CD4-positive, alpha-beta T cell treated with Interleukin-17A for 4 hours (primary cell): ENCODE data around the gene ZNF593OS.
A peak's percentile ranks its signal among the peaks of the same experiment; 100 is the strongest.

Source experiments
- DNase-seq: peaks from one replicate; pipeline ENCODE4 v3.0.0-alpha.2; 2020; ENCODE audit warnings: mixed read lengths

ZNF593OS gene

GRCh38 chr1:26182383-26182696 is 10.7 kb upstream of the ZNF593OS start:
- no peak for DNase-seq

DNA sequence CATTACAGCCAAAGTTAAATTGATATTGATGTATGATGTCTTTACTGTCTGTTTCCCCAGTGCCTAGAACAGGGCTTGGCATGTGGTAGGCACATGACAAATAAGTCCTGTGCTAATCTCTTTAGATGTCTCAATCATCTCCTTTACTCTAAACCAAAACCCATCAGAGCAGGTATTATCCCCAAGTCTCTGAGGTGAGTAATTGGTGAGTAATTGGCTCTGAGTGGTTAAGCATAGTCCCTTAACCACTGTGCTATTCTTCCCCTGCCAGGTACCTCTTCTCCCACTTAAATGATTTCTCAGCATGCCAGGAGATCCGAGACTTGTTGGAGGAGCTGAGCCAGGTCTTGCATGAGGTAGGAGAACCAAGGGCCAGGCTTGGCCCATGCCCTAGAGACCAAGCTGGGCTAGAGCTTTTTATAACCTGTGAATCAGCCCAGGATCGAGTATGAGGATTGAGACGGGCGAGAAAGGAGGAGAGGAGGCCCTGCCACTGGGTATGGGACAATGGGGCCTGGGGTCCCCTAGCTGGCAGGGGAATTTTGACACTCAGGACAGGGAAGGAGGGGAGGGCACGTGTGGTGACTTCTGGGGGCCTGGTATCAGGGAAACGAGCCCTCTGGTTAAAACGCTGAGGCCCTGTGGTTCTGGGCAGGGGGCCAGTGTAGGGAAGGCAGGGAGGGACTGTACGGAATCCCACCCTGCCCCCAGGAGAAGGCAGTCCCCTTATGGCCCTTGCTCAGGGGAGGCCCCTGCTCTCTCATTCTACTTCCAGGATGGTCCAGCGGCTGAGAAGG is 10.2 kb upstream of the ZNF593OS start:
- DNase-seq = no peak

DNA sequence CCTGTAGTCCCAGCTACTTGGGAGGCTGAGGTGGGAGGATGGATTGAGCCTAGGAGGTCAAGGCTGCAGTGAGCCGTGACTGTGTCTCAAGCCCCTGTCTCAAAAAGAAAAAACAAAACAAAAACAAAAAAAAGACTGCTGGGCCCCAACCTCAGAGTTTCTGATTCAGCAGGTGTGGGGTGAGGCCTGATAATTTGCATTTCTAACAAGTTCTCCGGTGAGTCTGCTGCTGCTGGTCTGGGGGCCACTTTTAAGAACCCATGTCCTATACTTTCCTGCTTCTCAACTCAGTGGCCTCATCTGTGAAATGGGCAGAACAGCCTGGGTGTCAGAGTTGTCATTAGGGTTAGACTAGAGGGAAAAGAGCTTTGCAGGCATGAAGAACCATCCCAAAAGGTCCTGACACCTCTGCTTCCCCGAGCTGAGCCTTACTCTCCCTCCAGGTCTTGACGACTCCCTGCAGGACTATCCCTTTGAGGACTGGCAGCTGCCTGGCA is 8.4 kb upstream of the ZNF593OS start:
- DNase-seq = no peak

DNA sequence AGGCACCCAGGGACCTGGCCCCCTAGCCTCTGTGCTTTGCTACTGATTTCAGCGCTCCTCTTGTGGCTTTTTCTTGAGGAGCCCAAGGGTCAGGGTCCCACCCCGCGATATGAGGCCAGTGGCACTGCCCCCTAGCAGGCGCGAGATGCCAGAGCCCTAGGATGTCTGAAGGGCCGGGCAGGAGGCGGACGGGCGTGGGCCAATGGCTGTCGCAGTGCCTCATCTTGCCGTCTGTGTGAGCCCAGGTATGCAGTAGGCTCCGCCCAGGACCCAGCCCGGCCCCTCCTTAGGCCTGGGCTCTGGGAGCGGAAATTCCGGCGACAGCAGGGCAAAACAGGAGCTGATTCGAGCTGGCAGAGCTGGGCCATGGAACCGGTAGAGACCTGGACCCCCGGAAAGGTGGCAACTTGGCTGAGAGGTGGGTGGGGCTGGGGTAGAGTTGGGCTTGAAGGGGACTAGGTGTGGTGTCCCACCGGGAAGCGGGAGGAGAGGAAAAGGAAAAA is 5.6 kb upstream of the ZNF593OS start, which contains the start of gene CNKSR1:
Gene CNKSR1, plus strand, starts transcription at position 310 of the 503 bp plus-strand sequence. Its CDS starts 57 bp downstream, at position 367.
- DNase-seq = peak; percentile 47

- DNase-seq = no peak
Measured at GRCh38 chr1:26175346-26175745, 3.7 kb upstream of the ZNF593OS start.

- DNase-seq = no peak
Measured at GRCh38 chr1:26170472-26170821, 1.2 kb downstream of the ZNF593OS start.

GRCh38 chr1:26169669-26170471 is 1.8 kb downstream of the ZNF593OS start, which contains the start of gene ZNF593:
TSS of gene ZNF593 (plus strand) at chr1:26169908. CDS start at chr1:26169984, 76 bp downstream.
- peak; percentile 88 for DNase-seq

DNA sequence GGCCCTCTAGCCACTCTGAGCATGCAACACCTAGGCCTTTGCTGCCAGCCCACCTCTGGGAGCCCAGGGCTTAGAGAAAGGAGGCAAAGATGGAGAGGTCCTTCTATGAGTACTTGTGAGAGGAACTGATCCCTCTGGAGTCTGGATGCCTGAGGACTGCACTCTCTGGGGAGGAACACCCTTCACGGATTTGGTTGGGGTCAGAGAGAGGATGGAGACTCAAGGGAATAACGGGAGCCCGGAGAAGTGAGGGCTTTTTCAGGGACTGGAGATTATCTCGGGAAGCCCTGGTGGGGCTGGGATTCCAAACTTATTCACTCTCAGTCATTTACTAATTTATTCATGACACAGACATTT is 2.5 kb downstream of the ZNF593OS start:
- DNase-seq = no peak

DNA sequence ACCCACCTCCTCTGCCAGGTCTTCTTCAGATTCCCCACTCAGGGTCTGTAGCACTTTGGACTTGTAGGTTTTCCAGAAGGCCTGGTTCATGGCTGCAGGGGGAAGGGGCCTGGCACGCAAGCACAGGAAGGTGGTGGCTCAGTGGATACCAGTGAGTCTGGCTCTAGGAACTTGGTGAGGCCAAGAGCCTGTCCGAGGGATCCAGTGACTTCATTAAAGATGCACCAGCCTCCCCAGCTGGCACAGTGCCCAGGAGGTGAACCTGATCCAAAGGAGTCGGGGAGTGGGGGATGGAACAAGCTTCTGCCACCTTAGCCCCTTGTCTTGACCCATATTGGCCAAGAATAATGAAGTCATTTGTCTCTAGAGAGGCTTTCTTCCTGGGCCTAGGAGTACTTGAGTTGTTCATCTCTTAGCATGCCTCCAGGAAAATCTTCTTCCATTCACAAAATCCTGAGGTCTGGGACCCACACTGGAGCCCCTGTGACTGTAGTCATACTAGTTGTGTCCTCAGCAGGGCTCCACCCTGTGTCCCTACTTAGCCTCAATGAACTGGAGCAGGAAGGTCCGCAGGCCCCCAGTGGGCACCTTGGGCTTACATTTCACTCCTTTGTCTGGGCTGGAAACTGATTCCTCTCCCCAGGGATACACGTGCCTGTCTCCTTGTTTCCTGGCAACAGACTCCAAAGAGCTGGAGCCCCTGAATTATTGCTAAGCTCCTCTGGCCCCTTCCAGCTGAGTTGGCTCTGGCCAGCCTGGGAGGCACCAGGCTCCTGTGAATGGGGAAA is 3.0 kb downstream of the ZNF593OS start, which contains the start of gene C1orf232:
Gene C1orf232, minus strand, starts transcription at position 554 of the 788 bp plus-strand sequence. Its CDS starts 464 bp downstream, at position 90.
- no peak for DNase-seq

DNA sequence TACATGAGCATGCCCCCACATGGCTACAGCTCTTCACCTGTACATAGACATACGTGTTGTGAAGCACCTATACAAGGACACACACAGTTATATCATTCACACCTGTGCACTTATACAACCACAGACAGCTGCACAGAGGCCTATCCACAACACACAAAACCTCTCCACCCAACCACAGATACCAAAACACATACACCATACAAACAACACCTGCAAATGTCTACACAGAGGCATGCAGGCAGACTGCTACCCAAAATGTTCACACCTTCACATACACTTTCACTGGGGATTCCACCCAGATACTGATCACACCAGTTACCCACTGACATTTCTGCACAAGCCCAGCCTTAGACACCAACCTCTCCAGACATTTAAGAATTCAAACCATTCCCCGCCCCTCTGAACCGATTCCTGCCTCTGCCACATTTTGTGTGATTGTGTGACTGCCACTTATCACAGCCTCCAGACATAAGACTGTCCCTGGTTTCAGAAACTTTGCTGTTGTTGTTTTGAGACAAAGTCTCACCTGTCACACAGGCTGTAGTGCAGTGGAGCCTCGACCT is 4.8 kb downstream of the ZNF593OS start:
- no peak for DNase-seq

DNA sequence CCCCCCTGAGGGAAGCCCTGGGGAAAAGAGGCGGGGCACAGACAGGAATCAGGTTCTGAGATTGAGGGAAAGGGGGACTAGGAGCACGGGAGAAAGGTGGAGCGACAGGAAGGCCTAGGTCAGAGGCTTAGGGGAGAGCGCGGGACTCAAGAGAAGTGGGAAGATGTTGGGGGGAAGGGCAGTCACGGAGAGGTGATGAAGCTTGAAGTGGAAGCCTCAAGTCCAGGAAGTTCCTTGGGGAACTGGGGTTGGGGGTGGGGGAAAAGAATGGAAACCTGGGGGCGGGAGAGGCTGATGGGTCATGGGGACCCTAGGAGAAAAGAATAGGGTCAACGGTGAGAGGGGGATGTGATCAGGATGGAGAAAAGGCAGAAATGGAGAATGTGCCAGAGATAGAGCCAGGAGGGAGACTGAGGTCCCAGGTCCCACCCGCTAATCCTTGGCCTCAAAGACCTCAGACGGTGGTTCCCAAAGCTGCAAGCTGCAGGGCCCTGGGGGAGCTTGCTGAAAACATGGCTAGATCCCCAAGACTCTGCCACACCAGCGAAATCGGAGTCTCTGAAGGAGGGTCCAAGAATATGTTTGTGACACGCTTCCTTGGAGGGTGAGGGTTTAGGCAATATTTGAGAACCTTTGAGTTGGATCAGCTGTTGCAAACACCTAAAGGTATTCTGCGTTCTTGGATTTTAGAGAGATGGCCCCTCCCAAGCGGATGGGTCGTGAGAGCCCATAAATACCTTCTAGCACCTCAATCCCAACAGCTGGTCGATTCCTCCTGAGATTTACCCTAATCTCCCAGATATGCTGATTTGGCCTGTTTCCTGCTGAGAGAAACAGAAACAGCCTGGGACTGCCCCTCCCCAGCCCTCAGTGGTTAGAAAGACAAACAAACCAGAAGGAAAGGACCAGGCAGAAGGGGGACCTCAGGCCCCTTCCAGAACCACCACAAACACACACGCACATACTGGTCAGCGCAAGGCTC is 6.5 kb downstream of the ZNF593OS start:
- no peak for DNase-seq

- peak; percentile 68 for DNase-seq
Measured at GRCh38 chr1:26164036-26164860, 7.4 kb downstream of the ZNF593OS start.

DNA sequence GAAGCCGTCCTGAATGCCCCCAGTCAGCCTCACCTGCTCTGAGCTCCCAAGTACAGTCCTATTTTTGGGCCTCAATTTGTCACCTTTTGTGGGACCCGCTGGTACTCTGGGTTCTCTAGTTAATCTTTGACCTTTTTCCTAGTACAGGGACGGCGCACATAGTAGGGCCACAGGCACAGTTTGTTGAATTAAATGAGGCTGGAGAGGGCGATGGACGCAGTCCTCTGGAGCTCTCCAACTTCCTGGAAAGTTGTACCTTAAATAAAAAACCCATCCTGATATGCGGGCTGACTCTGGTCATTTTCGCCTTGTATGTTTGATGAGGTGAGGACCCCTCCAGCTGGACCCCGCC is 8.0 kb downstream of the ZNF593OS start:
- no peak for DNase-seq

GRCh38 chr1:26162220-26162709 is 9.4 kb downstream of the ZNF593OS start:
- DNase-seq = no peak

- peak; percentile 49 for DNase-seq
Measured at GRCh38 chr1:26161415-26162219, 10.0 kb downstream of the ZNF593OS start.

- DNase-seq = no peak
Measured at GRCh38 chr1:26160527-26161414, 10.9 kb downstream of the ZNF593OS start.

- no peak for DNase-seq
Measured at GRCh38 chr1:26159743-26160039, 11.9 kb downstream of the ZNF593OS start.
